ENCODE measurements around the gene TXNL4A.

DNA sequence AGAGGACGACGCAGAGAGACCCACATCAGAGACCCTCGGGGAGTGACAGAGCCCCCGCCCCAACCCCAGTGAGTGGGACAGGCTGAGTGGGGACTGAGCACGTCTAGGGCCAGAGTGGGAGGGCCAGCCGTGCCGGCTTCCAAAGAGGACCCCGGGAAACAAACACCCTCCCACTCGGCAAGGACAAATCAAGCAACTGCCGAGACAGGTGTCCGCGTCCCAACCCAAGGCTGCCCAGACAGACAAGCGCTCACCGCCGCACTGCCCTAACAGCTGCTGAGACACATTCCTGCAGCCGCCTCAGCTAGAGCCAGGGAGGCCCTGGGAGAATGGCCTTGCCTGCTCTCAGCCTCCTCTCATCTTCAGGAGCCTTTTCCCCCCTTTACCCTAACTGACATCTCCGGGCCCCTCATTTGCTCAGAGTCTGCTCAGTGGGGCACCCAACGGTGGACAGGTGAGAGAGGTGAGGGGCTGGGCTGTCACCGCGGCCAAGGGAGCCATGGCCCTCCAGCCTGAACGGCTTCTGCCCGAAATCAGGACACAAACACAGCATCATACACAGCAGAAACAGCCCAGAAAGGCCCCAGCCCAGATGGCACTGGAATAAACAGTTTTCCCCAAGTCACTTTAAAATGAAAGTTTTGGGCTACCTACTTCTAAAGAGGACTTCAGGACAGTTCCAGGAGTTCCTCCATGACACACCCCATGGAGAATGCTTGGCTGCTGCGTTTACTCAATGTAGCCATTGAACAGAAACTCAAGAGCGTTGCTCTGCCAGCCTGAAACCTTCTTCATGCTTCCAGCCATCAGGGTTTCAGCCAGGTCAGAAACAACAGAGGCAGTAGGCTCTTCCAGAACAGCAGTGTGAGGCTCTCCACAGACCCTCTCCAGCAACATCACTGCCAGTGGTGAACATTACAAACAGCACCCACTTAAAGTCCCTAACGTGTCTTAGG lies 60.5 kb downstream of the TXNL4A start:
- TF ChIP-seq CEBPB (IDR thresholded peaks at IDR 0.05), result no peak
- no peak for TF ChIP-seq NFIC (IDR thresholded peaks at IDR 0.05)
- TF ChIP-seq, protein P1, sequence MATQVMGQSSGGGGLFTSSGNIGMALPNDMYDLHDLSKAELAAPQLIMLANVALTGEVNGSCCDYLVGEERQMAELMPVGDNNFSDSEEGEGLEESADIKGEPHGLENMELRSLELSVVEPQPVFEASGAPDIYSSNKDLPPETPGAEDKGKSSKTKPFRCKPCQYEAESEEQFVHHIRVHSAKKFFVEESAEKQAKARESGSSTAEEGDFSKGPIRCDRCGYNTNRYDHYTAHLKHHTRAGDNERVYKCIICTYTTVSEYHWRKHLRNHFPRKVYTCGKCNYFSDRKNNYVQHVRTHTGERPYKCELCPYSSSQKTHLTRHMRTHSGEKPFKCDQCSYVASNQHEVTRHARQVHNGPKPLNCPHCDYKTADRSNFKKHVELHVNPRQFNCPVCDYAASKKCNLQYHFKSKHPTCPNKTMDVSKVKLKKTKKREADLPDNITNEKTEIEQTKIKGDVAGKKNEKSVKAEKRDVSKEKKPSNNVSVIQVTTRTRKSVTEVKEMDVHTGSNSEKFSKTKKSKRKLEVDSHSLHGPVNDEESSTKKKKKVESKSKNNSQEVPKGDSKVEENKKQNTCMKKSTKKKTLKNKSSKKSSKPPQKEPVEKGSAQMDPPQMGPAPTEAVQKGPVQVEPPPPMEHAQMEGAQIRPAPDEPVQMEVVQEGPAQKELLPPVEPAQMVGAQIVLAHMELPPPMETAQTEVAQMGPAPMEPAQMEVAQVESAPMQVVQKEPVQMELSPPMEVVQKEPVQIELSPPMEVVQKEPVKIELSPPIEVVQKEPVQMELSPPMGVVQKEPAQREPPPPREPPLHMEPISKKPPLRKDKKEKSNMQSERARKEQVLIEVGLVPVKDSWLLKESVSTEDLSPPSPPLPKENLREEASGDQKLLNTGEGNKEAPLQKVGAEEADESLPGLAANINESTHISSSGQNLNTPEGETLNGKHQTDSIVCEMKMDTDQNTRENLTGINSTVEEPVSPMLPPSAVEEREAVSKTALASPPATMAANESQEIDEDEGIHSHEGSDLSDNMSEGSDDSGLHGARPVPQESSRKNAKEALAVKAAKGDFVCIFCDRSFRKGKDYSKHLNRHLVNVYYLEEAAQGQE (IDR thresholded peaks at IDR 0.05; ENCODE audit: low read depth), result no peak
- no peak for TF ChIP-seq MAX (IDR thresholded peaks at IDR 0.05)
- no peak for TF ChIP-seq YY1 (IDR thresholded peaks at IDR 0.05; ENCODE audit: low read depth)
- no peak for TF ChIP-seq ZBTB7A (IDR thresholded peaks at IDR 0.05; ENCODE audit: low read depth)
- TF ChIP-seq TAF1 (IDR thresholded peaks at IDR 0.05; ENCODE audit: low read depth), result no peak
- TF ChIP-seq FOXM1 (IDR thresholded peaks at IDR 0.05; ENCODE audit: borderline replicate concordance, low read depth), result no peak
- TF ChIP-seq USF1 (IDR thresholded peaks at IDR 0.05), result no peak
- TF ChIP-seq CREB1 (IDR thresholded peaks at IDR 0.05; ENCODE audit: low read depth), result no peak
- TF ChIP-seq EP300 (IDR thresholded peaks at IDR 0.05; ENCODE audit: borderline replicate concordance), result no peak
- no peak for TF ChIP-seq RAD21 (IDR thresholded peaks at IDR 0.05; ENCODE audit: low read depth)
- TF ChIP-seq TEAD4 (IDR thresholded peaks at IDR 0.05), result no peak

All from Ishikawa (cell line).